Kidney (tissue), 14 donors: Measurements from ENCODE around the gene PATE3. TPM values are rescaled to one million over a fixed set of nuclear protein-coding genes. Genes with fewer than 3 reads are reported as not detected.

ENCODE experiments used
- DNase-seq, 5 donors: peaks; one replicate each; pipeline ENCODE4 v3.0.0-alpha.2; 2013 to 2020
- FAIRE-seq: peaks from 2 replicates; lab custom pipeline; 2012; peaks lifted over from hg19 to GRCh38; lab: Jason Lieb, UNC
- H3K27ac ChIP-seq, 2 donors: one replicate each; pipeline ENCODE4 v1.7.0; 2013; ENCODE audit warnings: low read depth in 2 of 2, low read length in 2 of 2, inconsistent platforms in 1 of 2
- H3K27me3 ChIP-seq: one replicate; pipeline ENCODE4 v1.7.1; 2013; ENCODE audit warnings: low read length, inconsistent platforms; ENCODE audit not compliant: control insufficient read depth, insufficient read depth
- H3K36me3 ChIP-seq, 3 donors: one replicate each; pipeline versions ENCODE4 v1.7.0 to v1.7.1; 2013; ENCODE audit warnings: low read length in 3 of 3, control low read depth in 1 of 3, inconsistent platforms in 1 of 3; ENCODE audit not compliant: insufficient read depth in 3 of 3, control insufficient read depth in 2 of 3
- H3K4me1 ChIP-seq, 3 donors: one replicate each; pipeline versions ENCODE4 v1.7.0 to v1.7.1; 2013; ENCODE audit warnings: low read length in 3 of 3, inconsistent platforms in 1 of 3, low read depth in 1 of 3; ENCODE audit not compliant: control insufficient read depth in 2 of 3, insufficient read depth in 2 of 3
- H3K4me3 ChIP-seq, 3 donors: one replicate each; pipeline versions ENCODE4 v1.7.0 to v1.8.1; 2013; ENCODE audit warnings: low read length in 3 of 3, control low read depth in 1 of 3, inconsistent platforms in 1 of 3
- H3K9ac ChIP-seq, 3 donors: one replicate each; pipeline versions ENCODE4 v1.7.0 to v1.7.1; 2013; ENCODE audit warnings: low read length in 3 of 3, control low read depth in 1 of 3, inconsistent platforms in 1 of 3
- H3K9me3 ChIP-seq, 3 donors: one replicate each; pipeline versions ENCODE4 v1.7.0 to v1.7.1; 2013; ENCODE audit warnings: low read length in 3 of 3, control low read depth in 1 of 3, inconsistent platforms in 1 of 3; ENCODE audit not compliant: control insufficient read depth in 2 of 3, insufficient read depth in 1 of 3
- intact Hi-C: fragments of 100-400 bp; cut with DNase I; formaldehyde crosslinking; loops from one replicate; pipeline ENCODE4 v1.11.1; 2022
- polyA plus RNA-seq: library from polyadenylated mRNA; stranded (reverse); fragments of 350-450 nt; fragmentation: Illumina TruSeq; extraction: RNeasy Lipid Tissue Mini Kit (QIAGEN cat#74804); gene quantifications from one replicate; pipeline ENCODE4 v1.2.3, GENCODE V29; 2014; ENCODE audit warnings: low read depth, low replicate concordance; ENCODE audit not compliant: insufficient read depth
- total RNA-seq: library from RNA; stranded (reverse); fragmentation: NEBNext Ultra II Directional; extraction: Animal tissue kit (Norgen Biotek cat#: 25700); gene quantifications from one replicate; pipeline ENCODE4 v1.2.1, GENCODE V29; 2021
- TF ChIP-seq, protein P1 (sequence below): IDR thresholded peaks from 3 replicates; pipeline ENCODE4 v1.5.1; 2012; ENCODE audit warnings: mild to moderate bottlenecking, moderate library complexity, borderline replicate concordance; ENCODE audit not compliant: insufficient read depth; ENCODE audit errors: extremely low read depth
- donor health status: control.
- donor health status: control.
- donor health status: control.
- donor health status: control.
- donor health status: control.
- donor health status: DM: yes; HTN: yes; CAD: no.
- donor health status: Normal renal cell carcinoma (clear cell type).

The PATE3 gene
- total and polyA plus RNA-seq, 2 donors from 2014 or later = not detected

DNA sequence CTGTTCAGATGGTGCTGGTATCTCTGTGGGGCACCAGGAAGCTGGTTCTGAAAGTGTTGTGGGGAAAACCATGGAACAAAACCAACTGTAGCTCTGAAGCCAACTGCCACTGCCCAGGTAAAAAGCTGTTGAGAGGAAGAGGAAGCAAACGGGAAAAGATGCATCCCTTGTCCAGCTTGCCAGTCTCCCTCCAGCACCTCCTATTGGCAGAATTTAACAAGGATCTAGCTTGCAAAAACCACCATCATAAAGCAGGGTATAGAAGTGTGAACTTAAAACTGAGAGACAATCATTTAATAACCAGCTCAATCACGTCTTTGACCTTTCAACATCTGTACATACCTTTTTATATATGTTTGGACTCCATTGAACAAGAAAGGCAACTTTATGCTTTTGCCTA lies 37.3 kb upstream of the PATE3 start:
- intact Hi-C loops = no loop called here

DNA sequence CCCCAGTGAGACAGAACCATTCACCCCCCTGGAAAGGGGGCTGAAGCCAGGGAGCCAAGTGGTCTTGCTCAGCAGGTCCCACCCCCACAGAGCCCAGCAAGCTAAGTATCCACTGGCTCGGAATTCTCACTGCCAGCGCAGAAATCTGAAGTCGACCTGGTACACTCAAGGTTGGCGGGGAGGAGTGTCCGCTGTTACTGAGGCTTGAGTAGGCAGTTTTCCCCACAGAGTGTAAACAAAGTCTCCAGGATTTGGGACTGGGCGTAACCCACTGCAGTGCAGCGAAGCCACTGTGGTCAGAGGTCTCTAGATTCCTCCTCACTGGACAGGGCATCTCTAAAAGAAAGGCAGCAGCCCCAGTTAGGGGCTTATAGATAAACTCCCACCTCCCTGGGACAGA lies 31.9 kb upstream of the PATE3 start:
- Histone ChIP-seq H3K27me3 (no peaks in the 10 kb centered on the region), H3K27ac (no peak overlapping the region), H3K4me1 (no peaks in the 10 kb centered on the region), H3K9ac (no peak overlapping the region), H3K4me3 (no peak overlapping the region), H3K36me3 (no peaks in the 10 kb centered on the region), H3K9me3 (no peaks in the 10 kb centered on the region)
- TF ChIP-seq, protein P1, sequence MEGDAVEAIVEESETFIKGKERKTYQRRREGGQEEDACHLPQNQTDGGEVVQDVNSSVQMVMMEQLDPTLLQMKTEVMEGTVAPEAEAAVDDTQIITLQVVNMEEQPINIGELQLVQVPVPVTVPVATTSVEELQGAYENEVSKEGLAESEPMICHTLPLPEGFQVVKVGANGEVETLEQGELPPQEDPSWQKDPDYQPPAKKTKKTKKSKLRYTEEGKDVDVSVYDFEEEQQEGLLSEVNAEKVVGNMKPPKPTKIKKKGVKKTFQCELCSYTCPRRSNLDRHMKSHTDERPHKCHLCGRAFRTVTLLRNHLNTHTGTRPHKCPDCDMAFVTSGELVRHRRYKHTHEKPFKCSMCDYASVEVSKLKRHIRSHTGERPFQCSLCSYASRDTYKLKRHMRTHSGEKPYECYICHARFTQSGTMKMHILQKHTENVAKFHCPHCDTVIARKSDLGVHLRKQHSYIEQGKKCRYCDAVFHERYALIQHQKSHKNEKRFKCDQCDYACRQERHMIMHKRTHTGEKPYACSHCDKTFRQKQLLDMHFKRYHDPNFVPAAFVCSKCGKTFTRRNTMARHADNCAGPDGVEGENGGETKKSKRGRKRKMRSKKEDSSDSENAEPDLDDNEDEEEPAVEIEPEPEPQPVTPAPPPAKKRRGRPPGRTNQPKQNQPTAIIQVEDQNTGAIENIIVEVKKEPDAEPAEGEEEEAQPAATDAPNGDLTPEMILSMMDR = no peak
- intact Hi-C loops = no loop called here
- no peak for FAIRE-seq
- no peak for DNase-seq

More for the DNA sequence above, 37.3 kb upstream of the PATE3 start:
- no peaks in the 10 kb centered on the region for H3K36me3 ChIP-seq
- H3K4me1 ChIP-seq = no peaks in the 10 kb centered on the region
- no peaks in the 10 kb centered on the region for H3K27me3 ChIP-seq
- no peaks in the 10 kb centered on the region for H3K9me3 ChIP-seq
- no peak overlapping the region for H3K9ac ChIP-seq
- TF ChIP-seq, protein P1 = no peak
- FAIRE-seq (no peak), DNase-seq (no peak)
- H3K27ac ChIP-seq = no peak overlapping the region
- H3K4me3 ChIP-seq = no peak overlapping the region

- H3K9ac ChIP-seq = no peak overlapping the region
- no peaks in the 10 kb centered on the region for H3K27me3 ChIP-seq
- intact Hi-C loops = no loop called here
- TF ChIP-seq, protein P1 = no peak
- no peaks in the 10 kb centered on the region for H3K36me3 ChIP-seq
- no peaks in the 10 kb centered on the region for H3K4me1 ChIP-seq
- FAIRE-seq (no peak), DNase-seq (no peak)
- no peaks in the 10 kb centered on the region for H3K9me3 ChIP-seq
- no peak overlapping the region for H3K4me3 ChIP-seq
- no peak overlapping the region for H3K27ac ChIP-seq
These were observed 25.5 kb upstream of the PATE3 start for GRCh38 chr11:125762445-125762844.

GRCh38 chr11:125763483-125763882 lies 24.4 kb upstream of the PATE3 start:
- Histone ChIP-seq H3K27ac (no peak overlapping the region), H3K9me3 (no peaks in the 10 kb centered on the region), H3K9ac (no peak overlapping the region), H3K4me1 (no peaks in the 10 kb centered on the region), H3K27me3 (no peaks in the 10 kb centered on the region), H3K36me3 (no peaks in the 10 kb centered on the region), H3K4me3 (no peak overlapping the region)
- TF ChIP-seq, protein P1 = no peak
- DNase-seq (no peak), FAIRE-seq (no peak)
- intact Hi-C loops = no loop called here
